Fibroblast of skin of scalp (primary cell): Measurements from ENCODE around the gene EBPL. TPM values are rescaled to one million over a fixed set of nuclear protein-coding genes. Genes with fewer than 3 reads are reported as not detected.
"Not testable (repeated sequence)": the region's sequence is repeated elsewhere in the genome, so short reads cannot be mapped to it uniquely, and the experiment has no call there.

Source experiments
- DNase-seq: peaks from one replicate; pipeline ENCODE4 v3.0.0-alpha.2; 2013
- polyA plus RNA-seq, 2 experiments: library from polyadenylated mRNA; unstranded; fragments of 120-200 nt; gene quantifications; one replicate each; pipeline ENCODE4 v1.2.1, GENCODE V29; 2013; ENCODE audit not compliant: insufficient read length in 2 of 2

Gene EBPL
- 29.9 TPM for polyA plus RNA-seq (2013, experiment 1 of 2; ENCODE audit: insufficient read length)
- polyA plus RNA-seq (2013, experiment 2 of 2; ENCODE audit: insufficient read length), result 29.6 TPM

- peak; percentile 91 for DNase-seq
Measured at GRCh38 chr13:49690995-49691784, at the start of gene EBPL. Gene EBPL (minus strand): TSS chr13:49691486. CDS start chr13:49691424, 62 bp downstream.

- no peak for DNase-seq
Measured at GRCh38 chr13:49740870-49741269, 49.6 kb upstream of the EBPL start.

- no peak for DNase-seq
Measured at GRCh38 chr13:49739498-49740187, 48.4 kb upstream of the EBPL start.

- DNase-seq, result no peak
Measured at GRCh38 chr13:49733181-49733951, 42.1 kb upstream of the EBPL start.

- peak; percentile 79 for DNase-seq
Measured at GRCh38 chr13:49731766-49732165, 40.5 kb upstream of the EBPL start.

GRCh38 chr13:49716615-49717014 is 25.3 kb upstream of the EBPL start:
- DNase-seq, result no peak

- no peak for DNase-seq
Measured at GRCh38 chr13:49714757-49715156, 23.5 kb upstream of the EBPL start.

- DNase-seq, result no peak
Measured at GRCh38 chr13:49711218-49711863, 20.1 kb upstream of the EBPL start.

GRCh38 chr13:49704264-49704663 is 13.0 kb upstream of the EBPL start:
- DNase-seq, result not testable (repeated sequence)

- no peak for DNase-seq
Measured at GRCh38 chr13:49701491-49701890, 10.2 kb upstream of the EBPL start.

- no peak for DNase-seq
Measured at GRCh38 chr13:49697468-49697867, 6.2 kb upstream of the EBPL start.

- no peak for DNase-seq
Measured at GRCh38 chr13:49694446-49694845, 3.2 kb upstream of the EBPL start.

GRCh38 chr13:49693877-49694276 is 2.6 kb upstream of the EBPL start:
- DNase-seq, result no peak

- DNase-seq, result peak; percentile 43
Measured at GRCh38 chr13:49693191-49693733, 2.0 kb upstream of the EBPL start.

GRCh38 chr13:49690133-49690994 is 922 bp downstream of the EBPL start:
- no peak for DNase-seq

GRCh38 chr13:49683489-49683888 is 7.8 kb downstream of the EBPL start:
- no peak for DNase-seq

- peak; percentile 29 for DNase-seq
Measured at GRCh38 chr13:49681842-49682435, 9.3 kb downstream of the EBPL start.

GRCh38 chr13:49679246-49679645 is 12.0 kb downstream of the EBPL start:
- peak; percentile 22 for DNase-seq

GRCh38 chr13:49678191-49678914 is 12.9 kb downstream of the EBPL start:
- DNase-seq, result no peak
